H1 (cell line): ENCODE results near the gene USP49. TPM values are rescaled to one million over a fixed set of nuclear protein-coding genes. Genes with fewer than 3 reads are reported as not detected.

Source experiments
- ATF2 ChIP-seq: IDR thresholded peaks from 2 replicates; pipeline ENCODE4 v1.6.1; 2012; ENCODE audit warnings: low read length, inconsistent platforms
- CBX5 ChIP-seq: fragments of 300-800, 300-1000 bp; sonication (generic); IDR thresholded peaks from 2 replicates; pipeline ENCODE4 v1.7.1; 2016; ENCODE audit warnings: antibody characterized with exemption, low read length, low read depth
- CREB1 ChIP-seq: IDR thresholded peaks from 2 replicates; pipeline ENCODE4 v1.6.1; 2012; ENCODE audit warnings: inconsistent platforms
- CTBP2 ChIP-seq: IDR thresholded peaks from 2 replicates; pipeline ENCODE4 v1.7.0; 2011; ENCODE audit warnings: borderline replicate concordance, mild to moderate bottlenecking, moderate library complexity, mixed read lengths, low read length; ENCODE audit not compliant: insufficient read depth, insufficient read length
- EP300 ChIP-seq, 2 experiments: IDR thresholded peaks; 1 replicate in 1 of 2; 2 replicates in 1 of 2; pipeline ENCODE4 v1.6.1; 2011 to 2012; ENCODE audit warnings: low read depth in 2 of 2, low read length in 2 of 2, mild to moderate bottlenecking in 2 of 2, borderline replicate concordance in 1 of 2, inconsistent platforms in 1 of 2, moderate library complexity in 1 of 2
- FOSL1 ChIP-seq: IDR thresholded peaks from 2 replicates; pipeline ENCODE4 v1.6.1; 2011; ENCODE audit warnings: mild to moderate bottlenecking, low read depth, low read length, moderate library complexity; ENCODE audit not compliant: insufficient read depth
- GABPA ChIP-seq: IDR thresholded peaks from 2 replicates; pipeline ENCODE4 v1.6.1; 2011; ENCODE audit warnings: mild to moderate bottlenecking, low read length, moderate library complexity, borderline replicate concordance; ENCODE audit not compliant: insufficient read depth
- HDAC6 ChIP-seq: IDR thresholded peaks from one replicate; pipeline ENCODE4 v1.7.1; 2012; ENCODE audit warnings: low read depth, mild to moderate bottlenecking, inconsistent platforms, low read length, moderate library complexity
- NANOG ChIP-seq: IDR thresholded peaks from 2 replicates; pipeline ENCODE4 v1.6.1; 2011; ENCODE audit warnings: low read length, low read depth, mild to moderate bottlenecking, inconsistent platforms; ENCODE audit not compliant: insufficient read depth, poor library complexity, severe bottlenecking
- NRF1 ChIP-seq: IDR thresholded peaks from 2 replicates; pipeline ENCODE4 v1.6.1; 2011; ENCODE audit warnings: mild to moderate bottlenecking, low read depth, low read length, improper control_type of control experiment
- PHF8 ChIP-seq: fragments of 200-600 bp; sonication (generic); conservative IDR thresholded peaks from 2 replicates; pipeline ENCODE4 v1.7.1; 2012; ENCODE audit warnings: low read depth, mild to moderate bottlenecking, inconsistent platforms, low read length, moderate library complexity
- POU5F1 ChIP-seq: IDR thresholded peaks from 2 replicates; pipeline ENCODE4 v1.6.1; 2011; ENCODE audit warnings: low read depth, mild to moderate bottlenecking, low read length, moderate library complexity
- RAD21 ChIP-seq, 2 experiments: IDR thresholded peaks in 1 of 2; conservative IDR thresholded peaks in 1 of 2; 2 replicates each; pipeline ENCODE4 v1.6.1; 2011; ENCODE audit warnings: low read depth in 2 of 2, low read length in 2 of 2, improper control_type of control experiment in 1 of 2, inconsistent platforms in 1 of 2, mild to moderate bottlenecking in 1 of 2, moderate library complexity in 1 of 2
- RBBP5 ChIP-seq: IDR thresholded peaks from 2 replicates; pipeline ENCODE4 v1.7.1; 2012; ENCODE audit warnings: low read depth, mild to moderate bottlenecking, inconsistent platforms, low read length, moderate library complexity, borderline replicate concordance
- SAP30 ChIP-seq: fragments of 300-600 bp; sonication (generic); IDR thresholded peaks from 2 replicates; pipeline ENCODE4 v1.7.1; 2012; ENCODE audit warnings: low read length, moderate library complexity, mild to moderate bottlenecking, inconsistent platforms; ENCODE audit not compliant: insufficient read depth, insufficient replicate concordance
- SP4 ChIP-seq: IDR thresholded peaks from 2 replicates; pipeline ENCODE4 v1.6.1; 2012; ENCODE audit warnings: low read length, inconsistent platforms
- SRF ChIP-seq: IDR thresholded peaks from 2 replicates; pipeline ENCODE4 v1.6.1; 2011; ENCODE audit warnings: mild to moderate bottlenecking, low read depth, low read length, moderate library complexity
- SUZ12 ChIP-seq: fragments of 200-600 bp; sonication (generic); IDR thresholded peaks from 2 replicates; pipeline ENCODE4 v1.6.1; 2012; ENCODE audit warnings: mild to moderate bottlenecking, inconsistent platforms, low read length, moderate library complexity, mixed read lengths
- TAF7 ChIP-seq: optimal IDR thresholded peaks from 2 replicates; pipeline ENCODE3; 2011; ENCODE audit warnings: low read depth, mild to moderate bottlenecking, inconsistent platforms, low read length, moderate library complexity, borderline replicate concordance
- TEAD4 ChIP-seq: IDR thresholded peaks from 2 replicates; pipeline ENCODE4 v1.6.1; 2012; ENCODE audit warnings: low read depth, low read length, inconsistent platforms, mixed read lengths
- polyA plus RNA-seq, 7 experiments: library from polyadenylated mRNA; depleted of rRNA in 3 of 7; stranded (reverse) in 5 of 7; unstranded in 2 of 7; fragments of >200 nt in 5 of 7; fragments of 200-250 nt in 2 of 7; gene quantifications; 1 replicate in 5 of 7; 2 replicates in 1 of 7; 4 replicates in 1 of 7; pipeline versions ENCODE4 v1.2.1 to v1.2.3, GENCODE V29; 2011 to 2013; ENCODE audit warnings: missing spikeins in 2 of 7, mixed read lengths in 2 of 7
- total RNA-seq: library from RNA; stranded (reverse); fragmentation: NEBNext Ultra II Directional; extraction: Animal tissue kit (Norgen Biotek cat#: 25700); gene quantifications from 2 replicates; pipeline ENCODE4 v1.2.1, GENCODE V29; 2021

The USP49 gene
- total and polyA plus RNA-seq, 2 of the 8 experiments (the other 6 are each of a cell fraction or from before 2014, with no cell fraction given), result 6.9 to 24.4 TPM

GRCh38 chr6:41786451-41787218, 108.5 kb downstream of the USP49 start (continued):
- TF ChIP-seq SRF (no peak), EP300 (IDR thresholded peaks at IDR 0.05; ENCODE audit: borderline replicate concordance in 1 of 2, low read depth in 2 of 2, low read length in 2 of 2) (peak in 1 of 2 experiments; percentile 87; a peak in 1 of 3 replicates), POU5F1 (no peak), SAP30 (peak; percentile 94), SP4 (0 out of 2 replicates have a peak, but pooled peaks have one; percentile 23), HDAC6 (no peak), GABPA (no peak), PHF8 (no peak), FOSL1 (no peak), RAD21 (IDR thresholded peaks at IDR 0.05 in 1 of 2, conservative IDR thresholded peaks at IDR 0.05 in 1 of 2; ENCODE audit: low read depth in 2 of 2, low read length in 2 of 2) (peak; percentile 54 to 80), TEAD4 (no peak), CBX5 (no peak), RBBP5 (peak; percentile 1; the same call in 1 of the 2 replicates), NANOG (no peak), NRF1 (no peak), SUZ12 (no peak), TAF7 (peak; percentile 73), CTBP2 (peak; percentile 25), ATF2 (0 out of 2 replicates have a peak, but pooled peaks have one; percentile 1), CREB1 (peak; percentile 6; the same call in 1 of the 2 replicates)
- TF ChIP-seq, all 59 proteins: peak for 11
